ENCODE results near the gene MRPL43. TPM values are rescaled to one million over a fixed set of nuclear protein-coding genes. Genes with fewer than 3 reads are reported as not detected.

Gene MRPL43
- total and polyA plus RNA-seq, 9 of the 15 experiments (the other 6 are each of a cell fraction or from before 2014, with no cell fraction given) = 15.1 to 63.7 (median 37.2) TPM

DNA sequence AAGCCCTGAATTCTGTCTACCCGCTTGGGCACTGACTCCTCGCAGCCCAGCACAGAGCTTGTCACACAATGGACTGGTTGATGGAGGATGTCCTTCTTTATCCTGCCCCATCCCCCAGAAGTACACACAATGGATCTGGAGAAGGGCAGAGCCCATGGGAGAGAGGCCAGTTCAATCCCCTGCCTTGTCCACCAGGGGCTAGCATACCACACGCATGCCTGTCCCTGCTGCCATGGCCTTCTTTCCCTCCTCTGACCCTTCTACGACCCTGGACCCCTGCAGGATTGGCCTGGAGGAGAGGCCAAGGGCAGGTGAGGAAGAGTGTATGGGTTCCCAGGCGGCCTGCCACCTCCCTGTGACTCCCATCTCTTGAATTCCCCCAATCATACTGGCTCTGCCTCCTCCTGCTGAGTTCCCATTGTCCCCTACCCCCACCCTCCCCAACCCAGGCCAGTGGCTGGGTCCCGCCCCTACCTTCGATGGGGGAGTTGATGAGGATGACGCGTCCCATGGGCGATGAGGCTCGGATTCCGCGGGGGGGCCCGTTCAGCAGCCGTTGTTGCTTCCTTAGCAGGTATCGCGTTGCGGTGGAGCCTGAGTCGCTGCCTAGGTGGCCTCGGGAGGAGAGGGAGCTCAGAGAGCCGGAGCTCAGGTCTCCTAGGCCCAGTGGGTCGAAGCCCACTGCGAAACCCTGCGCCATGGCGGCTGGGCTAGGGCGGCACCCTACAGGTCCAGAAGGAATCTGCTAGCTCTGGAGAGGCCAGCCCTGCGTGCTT lies 42.4 kb upstream of the MRPL43 start:
- in situ Hi-C loops (cut with MboI) = no loop called here

More for the DNA sequence above, 42.4 kb upstream of the MRPL43 start:
- DNase-seq (ENCODE audit: extremely low read depth in 1 of 4, low spot score in 3 of 4) (peak in 2 of 4 experiments; percentile 42), ATAC-seq (peak; percentile 35), FAIRE-seq (no peak)
- Histone ChIP-seq H3K9me1 (ENCODE audit: control insufficient read depth, insufficient read depth, low read length) (no peaks in the 10 kb centered on the region), H3K9ac (ENCODE audit: insufficient read depth in 1 of 2, low read depth in 2 of 2, low read length in 2 of 2) (peak overlapping the region in 1 of 2 experiments; percentile 64; a peak in 1 of 4 replicates), H3K4me2 (ENCODE audit: insufficient read depth, low read length) (no peak overlapping the region), H3K4me3 (no peak overlapping the region), H3K4me1 (replicated peaks in 1 of 2; ENCODE audit: control insufficient read depth in 2 of 2, insufficient read depth in 2 of 2, low read length in 2 of 2) (peaks cover 11 to 38% of the 10 kb centered on the region in 2 experiments), H3K79me2 (ENCODE audit: control insufficient read depth, insufficient read depth, low read length) (no peaks in the 10 kb centered on the region), H3K27me3 (ENCODE audit: control insufficient read depth in 2 of 2, insufficient read depth in 2 of 2, low read length in 2 of 2) (peaks cover 2 to 4% of the 10 kb centered on the region in 2 experiments; a peak in 4 of 5 replicates), H3K9me3 (replicated peaks; ENCODE audit: control insufficient read depth, insufficient read depth, low read depth, low read length) (no peaks in the 10 kb centered on the region), H3K27ac (ENCODE audit: extremely low read depth, low read depth, low read length) (no peak overlapping the region), H4K20me1 (replicated peaks; ENCODE audit: control insufficient read depth, insufficient read depth, low read length) (no peaks in the 10 kb centered on the region), H3K36me3 (ENCODE audit: control insufficient read depth, insufficient read depth, low read length) (no peaks in the 10 kb centered on the region), H2AFZ (ENCODE audit: low read depth, low read length) (no peak overlapping the region)
- no TSS peak for BruUV-seq (replicated peaks)
- WGBS (ENCODE audit: insufficient coverage, low coverage, missing lambda C conversion rate) = 28% methylated on average over 13 of the region's 27 CpGs
- intact Hi-C loops (cut with micrococcal nuclease) = loop anchor here (5.0 to 10.0 kb wide), 2 partner anchors 38 to 415 kb away; no protein-coding TSS in a partner anchor
- CTCF ChIA-PET (ENCODE audit: low intra/inter-chr PET ratio) = no interaction called here
- TF ChIP-seq, protein P1, sequence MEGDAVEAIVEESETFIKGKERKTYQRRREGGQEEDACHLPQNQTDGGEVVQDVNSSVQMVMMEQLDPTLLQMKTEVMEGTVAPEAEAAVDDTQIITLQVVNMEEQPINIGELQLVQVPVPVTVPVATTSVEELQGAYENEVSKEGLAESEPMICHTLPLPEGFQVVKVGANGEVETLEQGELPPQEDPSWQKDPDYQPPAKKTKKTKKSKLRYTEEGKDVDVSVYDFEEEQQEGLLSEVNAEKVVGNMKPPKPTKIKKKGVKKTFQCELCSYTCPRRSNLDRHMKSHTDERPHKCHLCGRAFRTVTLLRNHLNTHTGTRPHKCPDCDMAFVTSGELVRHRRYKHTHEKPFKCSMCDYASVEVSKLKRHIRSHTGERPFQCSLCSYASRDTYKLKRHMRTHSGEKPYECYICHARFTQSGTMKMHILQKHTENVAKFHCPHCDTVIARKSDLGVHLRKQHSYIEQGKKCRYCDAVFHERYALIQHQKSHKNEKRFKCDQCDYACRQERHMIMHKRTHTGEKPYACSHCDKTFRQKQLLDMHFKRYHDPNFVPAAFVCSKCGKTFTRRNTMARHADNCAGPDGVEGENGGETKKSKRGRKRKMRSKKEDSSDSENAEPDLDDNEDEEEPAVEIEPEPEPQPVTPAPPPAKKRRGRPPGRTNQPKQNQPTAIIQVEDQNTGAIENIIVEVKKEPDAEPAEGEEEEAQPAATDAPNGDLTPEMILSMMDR (IDR thresholded peaks at IDR 0.05 in 2 of 3, conservative IDR thresholded peaks at IDR 0.05 in 1 of 3; ENCODE audit: insufficient read depth in 2 of 3, low read depth in 1 of 3, low read length in 3 of 3) = 0 out of 6 replicates have a peak, but pooled peaks of 1 of the 3 experiments have one; percentile 22
- no peak for TF ChIP-seq ILK (tag; IDR thresholded peaks at IDR 0.05; ENCODE audit: borderline replicate concordance, low read depth)
- no peak for TF ChIP-seq ZFP36 (IDR thresholded peaks at IDR 0.05; ENCODE audit: low read depth, low read length, partially characterized antibody)
- TF ChIP-seq SMC3 (conservative IDR thresholded peaks at IDR 0.05; ENCODE audit: insufficient read depth, low read depth, low read length) = no peak
- TF ChIP-seq EP400 (IDR thresholded peaks at IDR 0.05) = no peak
- TF ChIP-seq GABPB1 (CRISPR knock-in tag; IDR thresholded peaks at IDR 0.05) = no peak
- TF ChIP-seq, protein P2, sequence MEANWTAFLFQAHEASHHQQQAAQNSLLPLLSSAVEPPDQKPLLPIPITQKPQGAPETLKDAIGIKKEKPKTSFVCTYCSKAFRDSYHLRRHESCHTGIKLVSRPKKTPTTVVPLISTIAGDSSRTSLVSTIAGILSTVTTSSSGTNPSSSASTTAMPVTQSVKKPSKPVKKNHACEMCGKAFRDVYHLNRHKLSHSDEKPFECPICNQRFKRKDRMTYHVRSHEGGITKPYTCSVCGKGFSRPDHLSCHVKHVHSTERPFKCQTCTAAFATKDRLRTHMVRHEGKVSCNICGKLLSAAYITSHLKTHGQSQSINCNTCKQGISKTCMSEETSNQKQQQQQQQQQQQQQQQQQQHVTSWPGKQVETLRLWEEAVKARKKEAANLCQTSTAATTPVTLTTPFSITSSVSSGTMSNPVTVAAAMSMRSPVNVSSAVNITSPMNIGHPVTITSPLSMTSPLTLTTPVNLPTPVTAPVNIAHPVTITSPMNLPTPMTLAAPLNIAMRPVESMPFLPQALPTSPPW (CRISPR knock-in tag; IDR thresholded peaks at IDR 0.05) = peak; percentile 49
- POLR2A ChIA-PET = interaction anchor here (0.6 to 1.7 kb wide), 2 partner anchors 11 to 23 kb away, joined by 3 to 6 read pairs; no protein-coding TSS in a partner anchor
